ENCODE results near the gene MBD6.
"Not testable (repeated sequence)": the region's sequence is repeated elsewhere in the genome, so short reads cannot be mapped to it uniquely, and the experiment has no call there.

The MBD6 gene

DNA sequence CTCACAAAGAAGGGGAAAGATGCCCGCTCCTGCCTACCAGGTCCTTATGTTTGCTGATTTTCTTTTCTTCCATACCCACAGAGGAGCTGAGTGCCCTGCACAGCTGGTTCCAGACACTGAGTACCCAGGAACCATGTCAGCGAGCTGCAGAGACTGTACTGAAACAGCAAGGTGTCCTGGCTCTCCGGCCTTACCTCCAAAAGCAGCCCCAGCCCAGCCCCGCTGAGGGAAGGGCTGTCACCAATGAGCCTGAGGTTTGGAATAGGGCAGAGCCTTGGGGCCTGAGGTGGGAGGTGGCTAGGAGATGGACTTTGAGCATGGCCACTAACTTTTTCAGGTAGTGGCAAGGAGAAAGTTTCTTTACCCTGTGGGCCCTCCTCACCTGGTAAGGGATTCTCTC, 32.5 kb upstream of the MBD6 start:
- DNase-seq = no peak

- DNase-seq = no peak
Observed at GRCh38 chr12:57491393-57492280, 31.0 kb upstream of the MBD6 start.

GRCh38 chr12:57495051-57495701, 27.4 kb upstream of the MBD6 start:
- DNase-seq = not testable (repeated sequence)

DNA sequence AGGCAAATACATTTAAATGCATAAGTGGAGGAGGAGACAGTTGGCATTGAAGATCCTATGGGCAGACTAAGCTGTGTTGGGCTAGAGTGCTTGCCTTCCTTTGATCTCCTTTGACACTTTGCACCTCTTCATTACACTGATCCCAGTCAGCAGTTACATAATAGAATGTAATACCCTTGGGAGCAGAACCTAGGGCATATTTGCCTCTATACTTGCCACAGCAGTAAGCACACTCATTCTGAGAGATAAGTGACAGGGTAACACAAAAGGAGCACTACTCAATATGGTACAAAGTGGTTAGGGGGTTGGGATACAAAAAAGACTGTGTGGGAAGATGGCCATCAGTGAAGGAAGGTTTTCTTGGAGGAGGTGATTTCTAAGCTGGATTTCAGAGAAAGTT, 25.8 kb upstream of the MBD6 start:
- no peak for DNase-seq

- no peak for DNase-seq
Observed at GRCh38 chr12:57497223-57498131, 25.1 kb upstream of the MBD6 start.

- DNase-seq = no peak
Observed at GRCh38 chr12:57498132-57498502, 24.5 kb upstream of the MBD6 start.

- DNase-seq = no peak
Observed at GRCh38 chr12:57498571-57498970, 24.1 kb upstream of the MBD6 start.

- no peak for DNase-seq
Observed at GRCh38 chr12:57500213-57500612, 22.4 kb upstream of the MBD6 start.

GRCh38 chr12:57502311-57502969, 20.2 kb upstream of the MBD6 start:
- not testable (repeated sequence) for DNase-seq

- not testable (repeated sequence) for DNase-seq
Observed at GRCh38 chr12:57506541-57506940, 16.1 kb upstream of the MBD6 start.

GRCh38 chr12:57507796-57508195, 14.8 kb upstream of the MBD6 start:
- not testable (repeated sequence) for DNase-seq

- DNase-seq = no peak
Observed at GRCh38 chr12:57511161-57511560, 11.5 kb upstream of the MBD6 start.

- DNase-seq = no peak
Observed at GRCh38 chr12:57511588-57512325, 10.9 kb upstream of the MBD6 start.

DNA sequence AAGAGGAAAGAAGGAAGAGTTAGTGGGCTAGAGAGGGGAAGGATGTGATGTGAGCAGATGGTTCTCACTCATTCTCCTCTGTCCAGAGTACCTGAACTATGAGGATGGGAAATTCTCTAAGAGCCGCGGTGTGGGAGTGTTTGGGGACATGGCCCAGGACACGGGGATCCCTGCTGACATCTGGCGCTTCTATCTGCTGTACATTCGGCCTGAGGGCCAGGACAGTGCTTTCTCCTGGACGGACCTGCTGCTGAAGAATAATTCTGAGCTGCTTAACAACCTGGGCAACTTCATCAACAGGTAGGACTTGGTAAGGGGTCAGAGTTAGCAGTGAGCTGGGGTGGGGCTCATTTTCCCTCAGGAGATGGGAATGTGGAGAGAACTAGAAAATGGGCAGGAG, 10.0 kb upstream of the MBD6 start:
- DNase-seq = no peak

- DNase-seq = no peak
Observed at GRCh38 chr12:57513266-57513665, 9.4 kb upstream of the MBD6 start.

DNA sequence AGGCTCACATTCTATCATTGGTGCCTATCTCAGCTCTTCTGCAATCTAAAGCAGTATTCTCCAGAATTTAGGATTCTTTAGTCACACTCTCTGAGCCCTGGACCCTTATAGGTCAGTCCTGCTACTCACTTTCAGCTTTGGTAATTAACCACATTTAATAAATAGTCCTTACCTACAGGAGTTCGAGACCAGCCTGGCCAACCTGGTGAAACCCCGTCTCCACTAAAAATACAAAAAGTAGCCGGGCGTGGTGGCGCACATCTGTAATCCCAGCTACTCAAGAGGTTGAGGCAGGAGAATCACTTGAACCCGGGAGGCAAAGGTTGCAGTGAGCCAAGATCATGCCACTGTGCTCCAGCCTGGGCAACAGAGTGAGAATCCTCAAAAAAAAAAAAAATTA, 8.9 kb upstream of the MBD6 start:
- not testable (repeated sequence) for DNase-seq

GRCh38 chr12:57514246-57514645, 8.4 kb upstream of the MBD6 start:
- not testable (repeated sequence) for DNase-seq

DNA sequence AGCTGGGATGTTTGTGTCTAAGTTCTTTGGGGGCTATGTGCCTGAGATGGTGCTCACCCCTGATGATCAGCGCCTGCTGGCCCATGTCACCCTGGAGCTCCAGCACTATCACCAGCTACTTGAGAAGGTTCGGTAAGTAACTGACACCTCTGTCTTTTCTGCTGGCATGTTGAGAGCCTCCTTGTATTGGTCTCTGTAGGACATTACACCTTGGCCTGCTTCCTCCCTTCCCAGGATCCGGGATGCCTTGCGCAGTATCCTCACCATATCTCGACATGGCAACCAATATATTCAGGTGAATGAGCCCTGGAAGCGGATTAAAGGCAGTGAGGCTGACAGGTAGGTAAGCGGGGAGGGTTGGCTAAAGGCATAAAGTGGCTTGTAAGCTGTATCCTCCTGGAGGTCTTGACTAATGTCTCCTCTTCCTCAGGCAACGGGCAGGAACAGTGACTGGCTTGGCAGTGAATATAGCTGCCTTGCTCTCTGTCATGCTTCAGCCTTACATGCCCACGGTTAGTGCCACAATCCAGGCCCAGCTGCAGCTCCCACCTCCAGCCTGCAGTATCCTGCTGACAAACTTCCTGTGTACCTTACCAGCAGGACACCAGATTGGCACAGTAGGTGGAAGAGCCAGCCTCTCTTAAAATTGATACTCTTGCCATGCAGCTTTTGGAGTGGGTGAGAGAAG, 7.8 kb upstream of the MBD6 start:
- no peak for DNase-seq

GRCh38 chr12:57515408-57515933, 7.2 kb upstream of the MBD6 start:
- DNase-seq = no peak

- DNase-seq = no peak
Observed at GRCh38 chr12:57515934-57516541, 6.6 kb upstream of the MBD6 start.

Data from CD4-positive, alpha-beta T cell treated with Interleukin-17A for 1 hour (primary cell).